GM13976 (cell line): Measurements from ENCODE around the gene COIL.

Experiments
- DNase-seq: peaks from one replicate; pipeline ENCODE4 v3.0.0; 2012; ENCODE audit warnings: low spot score
- CTCF ChIP-seq: IDR thresholded peaks from 2 replicates; pipeline ENCODE4 v1.5.1; 2012; ENCODE audit warnings: borderline replicate concordance, mild to moderate bottlenecking; ENCODE audit not compliant: insufficient read depth; ENCODE audit errors: extremely low read depth, missing control alignments, control extremely low read depth
- in situ Hi-C: fragments of 300-500 bp; cut with MboI; formaldehyde crosslinking; loops from one replicate; pipeline ENCODE4 v1.12.0; 2022; ENCODE audit warnings: low sequenced_read_pairs, mixed read lengths, inconsistent platforms; ENCODE audit not compliant: unreplicated experiment

Gene COIL

GRCh38 chr17:56936697-56937322 lies 24.0 kb downstream of the COIL start:
- in situ Hi-C loops, result loop anchor here (10.0 kb wide), 1 partner anchor 122 kb away; no protein-coding TSS in a partner anchor
- TF ChIP-seq CTCF, result no peak
- no peak for DNase-seq

GRCh38 chr17:56935461-56935860 lies 25.4 kb downstream of the COIL start:
- in situ Hi-C loops, result loop anchor here (10.0 kb wide), 1 partner anchor 121 kb away; no protein-coding TSS in a partner anchor
- no peak for DNase-seq
- no peak for TF ChIP-seq CTCF

GRCh38 chr17:56934280-56934679 lies 26.6 kb downstream of the COIL start:
- in situ Hi-C loops, result loop anchor here (10.0 kb wide), 1 partner anchor 119 kb away; no protein-coding TSS in a partner anchor
- no peak for DNase-seq
- no peak for TF ChIP-seq CTCF

GRCh38 chr17:56933868-56934267 lies 27.0 kb downstream of the COIL start:
- no peak for TF ChIP-seq CTCF
- in situ Hi-C loops, result loop anchor here (10.0 kb wide), 1 partner anchor 119 kb away; no protein-coding TSS in a partner anchor
- DNase-seq, result no peak

GRCh38 chr17:56933151-56933745 lies 27.6 kb downstream of the COIL start:
- no peak for TF ChIP-seq CTCF
- no peak for DNase-seq
- in situ Hi-C loops, result loop anchor here (10.0 kb wide), 1 partner anchor 118 kb away; no protein-coding TSS in a partner anchor

- no peak for DNase-seq
- in situ Hi-C loops, result loop anchor here (10.0 kb wide), 1 partner anchor 116 kb away; no protein-coding TSS in a partner anchor
- no peak for TF ChIP-seq CTCF
These were observed 30.0 kb downstream of the COIL start for GRCh38 chr17:56930739-56931337.
